GM19395 (cell line): Measurements from ENCODE around the gene CTSE.

Source experiments
- ATAC-seq: cut with Tn5 transposase; IDR thresholded peaks from one replicate; pipeline ENCODE4 v1.9.1; 2021; ENCODE audit warnings: mild to moderate bottlenecking, moderate library complexity; ENCODE audit not compliant: unreplicated experiment

Gene CTSE

GRCh38 chr1:205973377-205974232 lies 50.1 kb downstream of the CTSE start:
- no peak for ATAC-seq

- ATAC-seq: no peak
These were observed 51.1 kb downstream of the CTSE start for GRCh38 chr1:205972491-205973168.

- no peak for ATAC-seq
These were observed 51.6 kb downstream of the CTSE start for GRCh38 chr1:205972081-205972480.

GRCh38 chr1:205971082-205971481 lies 52.6 kb downstream of the CTSE start:
- no peak for ATAC-seq

- ATAC-seq: no peak
These were observed 53.2 kb downstream of the CTSE start for GRCh38 chr1:205970486-205970885.

GRCh38 chr1:205969229-205969628 lies 54.5 kb downstream of the CTSE start:
- no peak for ATAC-seq

GRCh38 chr1:205967554-205968335 lies 56.0 kb downstream of the CTSE start:
- no peak for ATAC-seq

- ATAC-seq: no peak
These were observed 58.4 kb downstream of the CTSE start for GRCh38 chr1:205965036-205965884.

GRCh38 chr1:205963352-205964155 lies 60.1 kb downstream of the CTSE start:
- ATAC-seq: no peak

GRCh38 chr1:205962821-205963221 lies 60.9 kb downstream of the CTSE start:
- ATAC-seq: no peak

GRCh38 chr1:205961991-205962820 lies 61.5 kb downstream of the CTSE start:
- no peak for ATAC-seq

- no peak for ATAC-seq
These were observed 62.3 kb downstream of the CTSE start for GRCh38 chr1:205961405-205961804.

- no peak for ATAC-seq
These were observed 63.9 kb downstream of the CTSE start for GRCh38 chr1:205959789-205960188.
